Ovary (tissue), 3 donors: ENCODE results near the gene SPATA31D1.

Source experiments
- CTCF ChIP-seq, 3 donors: fragments of 450-650 bp in 2 of 3; fragments of 200-600 bp in 1 of 3; IDR thresholded peaks; one replicate each; pipeline versions ENCODE4 v1.5.1 to v1.8.0; 2016 to 2022; ENCODE audit warnings: antibody characterized with exemption in 3 of 3, mild to moderate bottlenecking in 1 of 3
- EP300 ChIP-seq: sonication (generic); formaldehyde crosslinking; IDR thresholded peaks from one replicate; pipeline ENCODE4 v1.6.1; 2017; ENCODE audit warnings: antibody characterized with exemption
- POLR2A ChIP-seq: fragments of 450-650 bp; IDR thresholded peaks from one replicate; pipeline ENCODE4 v1.6.1; 2017; ENCODE audit warnings: antibody characterized with exemption, mild to moderate bottlenecking, moderate library complexity
- donor health status: DM: no; HTN: no; CAD: no.

- TF ChIP-seq CTCF (IDR thresholded peaks at IDR 0.05) (no peak), POLR2A (no peak), EP300 (no peak)
Observed at GRCh38 chr9:81989700-81990099, 1.1 kb downstream of the SPATA31D1 start.
